A673 (cell line): ENCODE measurements around the gene SORBS2.

Source experiments
- EZH2 ChIP-seq: fragments of 200-600 bp; sonication (generic); IDR thresholded peaks from 2 replicates; pipeline ENCODE4 v1.6.1; 2017; ENCODE audit warnings: borderline replicate concordance, low read depth, mild to moderate bottlenecking, mixed read lengths, antibody characterized with exemption, low read length; ENCODE audit not compliant: poor library complexity, severe bottlenecking
- TF ChIP-seq, protein P1 (sequence below): fragments of 300-800, 200-600 bp; sonication (generic); conservative IDR thresholded peaks from 2 replicates; pipeline ENCODE4 v1.5.1; 2017; ENCODE audit warnings: low read depth, mild to moderate bottlenecking, antibody characterized with exemption, low read length, moderate library complexity, mixed read lengths

DNA sequence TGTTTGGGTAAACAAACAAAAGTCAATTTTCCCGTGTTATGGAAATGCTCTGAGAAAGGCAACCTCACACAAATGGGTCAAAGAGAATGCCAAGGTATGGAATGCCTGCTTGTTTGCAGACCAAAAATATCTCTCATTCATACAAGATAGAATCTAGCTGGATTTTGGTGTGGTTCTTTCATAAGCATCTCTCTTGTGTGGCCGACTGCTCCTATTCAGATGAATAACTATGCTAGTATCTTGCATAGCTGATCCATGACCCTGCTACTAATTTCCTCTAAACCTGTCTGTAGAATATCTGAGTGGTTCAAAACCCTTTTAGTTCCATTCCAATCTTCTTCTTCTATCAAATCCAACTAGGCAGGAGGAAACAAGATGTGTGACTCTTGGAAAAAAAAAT, 28.2 kb upstream of the SORBS2 start:
- TF ChIP-seq, protein P1, sequence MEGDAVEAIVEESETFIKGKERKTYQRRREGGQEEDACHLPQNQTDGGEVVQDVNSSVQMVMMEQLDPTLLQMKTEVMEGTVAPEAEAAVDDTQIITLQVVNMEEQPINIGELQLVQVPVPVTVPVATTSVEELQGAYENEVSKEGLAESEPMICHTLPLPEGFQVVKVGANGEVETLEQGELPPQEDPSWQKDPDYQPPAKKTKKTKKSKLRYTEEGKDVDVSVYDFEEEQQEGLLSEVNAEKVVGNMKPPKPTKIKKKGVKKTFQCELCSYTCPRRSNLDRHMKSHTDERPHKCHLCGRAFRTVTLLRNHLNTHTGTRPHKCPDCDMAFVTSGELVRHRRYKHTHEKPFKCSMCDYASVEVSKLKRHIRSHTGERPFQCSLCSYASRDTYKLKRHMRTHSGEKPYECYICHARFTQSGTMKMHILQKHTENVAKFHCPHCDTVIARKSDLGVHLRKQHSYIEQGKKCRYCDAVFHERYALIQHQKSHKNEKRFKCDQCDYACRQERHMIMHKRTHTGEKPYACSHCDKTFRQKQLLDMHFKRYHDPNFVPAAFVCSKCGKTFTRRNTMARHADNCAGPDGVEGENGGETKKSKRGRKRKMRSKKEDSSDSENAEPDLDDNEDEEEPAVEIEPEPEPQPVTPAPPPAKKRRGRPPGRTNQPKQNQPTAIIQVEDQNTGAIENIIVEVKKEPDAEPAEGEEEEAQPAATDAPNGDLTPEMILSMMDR = no peak
- no peak for TF ChIP-seq EZH2
